ENCODE data around the gene KANK2.
"Not testable (repeated sequence)": the region's sequence is repeated elsewhere in the genome, so short reads cannot be mapped to it uniquely, and the experiment has no call there.

KANK2 gene

DNA sequence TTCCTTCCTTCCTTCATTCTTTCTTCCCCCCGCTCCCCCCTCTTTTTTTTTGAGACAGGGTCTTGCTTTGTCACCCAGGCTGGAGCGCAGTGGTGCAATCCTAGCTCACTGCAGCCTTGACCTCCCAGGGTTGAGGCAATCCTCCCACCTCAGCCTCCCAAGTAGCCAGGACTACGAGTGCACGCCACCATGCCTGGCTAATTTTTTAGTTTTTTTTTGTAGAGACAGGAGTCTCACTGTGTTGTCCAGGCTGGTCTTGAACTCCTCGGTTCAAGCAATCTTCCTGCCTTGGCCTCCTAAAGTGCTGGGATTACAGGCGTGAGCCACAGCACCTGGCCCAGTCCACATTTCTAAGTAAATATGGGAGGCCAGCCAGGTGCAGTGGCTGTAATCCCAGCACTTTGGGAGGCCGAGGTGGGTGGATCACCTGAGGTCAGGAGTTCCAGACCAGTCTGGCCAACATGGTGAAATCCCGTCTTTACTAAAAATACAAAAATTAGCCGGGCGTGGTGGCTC, 57.3 kb downstream of the KANK2 start:
- H3K4me1 ChIP-seq (ENCODE audit: insufficient read depth, low read length): peaks cover 24% of the 10 kb centered on the region
- not testable (repeated sequence) for H3K36me3 ChIP-seq (ENCODE audit: insufficient read depth, low read length); H3K9me3 ChIP-seq (ENCODE audit: control insufficient read depth, insufficient read depth, low read length); H3K9ac ChIP-seq (ENCODE audit: low read depth, low read length)

DNA sequence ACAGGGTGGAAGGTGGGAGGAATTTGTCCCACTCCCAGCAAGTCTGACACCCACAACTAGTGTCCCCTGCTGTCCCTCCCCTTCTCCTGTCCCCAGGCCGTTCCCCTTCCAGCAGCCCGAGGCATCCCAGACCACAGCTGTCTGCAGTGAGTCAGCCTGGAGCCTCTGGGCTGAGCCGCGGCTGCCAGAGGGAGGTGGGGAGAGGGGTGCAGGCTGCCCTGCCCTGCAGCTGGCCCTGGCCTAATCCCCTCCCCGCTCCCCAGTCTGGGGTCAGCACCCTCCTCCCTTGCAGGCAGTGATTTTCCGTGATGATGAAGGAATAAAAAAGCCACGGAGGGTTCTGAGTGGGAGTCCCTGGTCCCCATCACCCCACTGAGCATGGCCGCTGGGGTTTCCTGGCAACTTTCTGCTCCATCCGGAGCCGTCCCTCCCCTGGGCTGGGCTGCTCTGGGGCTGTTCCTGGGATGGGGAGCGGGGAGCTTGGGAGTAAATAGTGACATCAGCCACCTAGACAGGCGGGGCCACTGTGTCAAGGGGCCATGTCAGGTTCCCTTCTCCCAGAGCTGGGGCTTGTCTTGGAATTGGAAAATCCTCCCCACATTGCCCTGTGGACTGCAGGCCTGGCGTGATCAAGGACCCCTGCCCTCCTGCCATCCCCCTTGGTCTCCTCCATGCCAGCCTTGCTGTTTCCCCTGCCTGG, 58.6 kb downstream of the KANK2 start:
- no peak overlapping the region; the same call in 1 of the 2 replicates for H3K9ac ChIP-seq (ENCODE audit: low read depth, low read length)
- H3K36me3 ChIP-seq (ENCODE audit: insufficient read depth, low read length): no peaks in the 10 kb centered on the region
- no peaks in the 10 kb centered on the region for H3K9me3 ChIP-seq (ENCODE audit: control insufficient read depth, insufficient read depth, low read length)
- H3K4me1 ChIP-seq (ENCODE audit: insufficient read depth, low read length): peaks cover 18% of the 10 kb centered on the region

DNA sequence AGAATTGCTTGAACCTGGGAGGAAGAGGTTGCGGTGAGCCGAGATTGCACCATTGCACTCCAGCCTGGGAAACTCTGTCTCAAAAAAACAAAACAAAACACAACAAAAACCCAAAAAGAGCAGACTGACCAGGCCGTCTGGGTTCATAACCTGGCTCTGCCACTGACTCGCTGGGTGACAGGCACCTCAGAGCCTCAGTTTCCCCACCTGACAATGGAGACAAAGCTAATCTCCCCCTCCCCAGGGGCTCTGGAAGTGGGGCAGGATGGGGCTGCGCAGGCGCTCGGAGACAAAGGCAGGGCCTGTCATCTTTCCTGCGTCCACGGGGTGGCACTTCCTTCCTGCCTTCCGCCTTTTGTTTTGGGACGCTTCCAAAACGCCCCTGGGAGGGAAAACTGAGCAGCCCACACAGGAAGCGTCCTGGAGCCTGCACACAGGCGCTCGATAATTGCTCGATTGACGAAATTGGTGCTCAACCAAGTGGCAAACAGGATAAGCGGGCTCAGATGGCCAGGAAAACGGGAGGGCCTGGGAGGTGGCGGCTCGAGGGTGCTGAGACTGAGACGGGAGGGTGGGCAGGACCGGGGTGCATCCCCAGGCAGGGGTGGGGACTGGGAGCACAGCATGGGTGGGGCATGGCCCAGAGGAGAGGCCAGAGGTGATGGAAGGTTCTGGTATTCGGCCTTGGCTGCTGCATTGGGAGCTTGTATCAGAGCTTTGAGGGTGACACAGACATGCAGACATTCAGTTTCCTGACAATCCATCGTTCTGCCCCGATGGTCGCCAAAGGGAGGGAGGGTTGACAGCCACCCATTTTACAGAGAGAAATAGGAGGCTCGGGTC, 59.6 kb downstream of the KANK2 start:
- Histone ChIP-seq H3K9ac (ENCODE audit: low read depth, low read length) (peak overlapping the region; percentile 44), H3K36me3 (ENCODE audit: insufficient read depth, low read length) (no peaks in the 10 kb centered on the region), H3K4me1 (ENCODE audit: insufficient read depth, low read length) (peaks cover 17% of the 10 kb centered on the region), H3K9me3 (ENCODE audit: control insufficient read depth, insufficient read depth, low read length) (no peaks in the 10 kb centered on the region)

DNA sequence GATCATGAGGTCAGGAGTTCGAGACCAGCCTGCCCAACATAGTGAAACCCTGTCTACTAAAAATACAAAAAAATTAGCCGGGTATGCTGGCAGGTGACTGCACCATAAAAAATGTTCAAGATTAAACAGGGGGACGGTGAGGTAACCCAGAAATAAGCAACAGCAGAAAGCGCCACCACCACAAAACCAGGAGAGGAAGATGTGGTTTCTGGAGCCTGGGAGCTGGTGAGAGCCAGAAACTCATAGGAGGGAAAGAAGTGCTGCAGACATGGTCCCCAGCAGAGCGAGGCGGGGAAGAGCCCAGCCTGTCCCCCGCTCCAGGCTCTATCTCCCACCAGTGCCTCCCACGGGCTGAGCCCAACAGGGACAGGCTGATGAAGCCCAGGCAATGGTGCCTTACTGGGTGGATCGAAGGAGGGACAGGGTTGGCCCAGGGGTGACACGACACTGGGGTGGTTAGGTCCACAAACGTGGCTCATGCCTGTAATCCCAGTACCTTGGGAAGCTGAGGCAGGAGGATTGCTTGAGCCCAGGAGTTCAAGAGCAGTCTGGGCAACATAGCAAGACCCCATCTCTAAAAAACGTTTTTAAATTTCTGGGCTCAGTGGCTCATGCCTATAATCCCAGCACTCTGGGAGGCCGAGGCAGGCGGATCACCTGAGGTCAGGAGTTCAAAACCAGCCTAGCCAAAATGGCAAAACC, 60.8 kb downstream of the KANK2 start:
- H3K9me3 ChIP-seq (ENCODE audit: control insufficient read depth, insufficient read depth, low read length): no peaks in the 10 kb centered on the region
- H3K4me1 ChIP-seq (ENCODE audit: insufficient read depth, low read length): peaks cover 9% of the 10 kb centered on the region
- H3K36me3 ChIP-seq (ENCODE audit: insufficient read depth, low read length): peaks cover 7% of the 10 kb centered on the region
- H3K9ac ChIP-seq (ENCODE audit: low read depth, low read length): no peak overlapping the region

DNA sequence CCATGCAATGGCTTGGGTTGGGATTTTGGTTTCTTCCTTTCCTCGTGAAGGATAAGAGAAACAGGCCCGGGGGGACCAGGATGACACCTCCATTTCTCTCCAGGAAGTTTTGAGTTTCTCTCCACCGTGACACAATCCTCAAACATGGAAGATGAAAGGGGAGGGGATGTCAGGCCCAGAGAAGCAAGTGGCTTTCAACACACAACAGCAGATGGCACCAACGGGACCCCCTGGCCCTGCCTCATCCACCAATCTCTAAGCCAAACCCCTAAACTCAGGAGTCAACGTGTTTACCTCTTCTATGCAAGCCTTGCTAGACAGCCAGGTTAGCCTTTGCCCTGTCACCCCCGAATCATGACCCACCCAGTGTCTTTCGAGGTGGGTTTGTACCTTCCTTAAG, 65.9 kb downstream of the KANK2 start:
- Histone ChIP-seq H3K9ac (ENCODE audit: low read depth, low read length) (no peak overlapping the region), H3K36me3 (ENCODE audit: insufficient read depth, low read length) (peaks cover 30% of the 10 kb centered on the region), H3K9me3 (ENCODE audit: control insufficient read depth, insufficient read depth, low read length) (no peaks in the 10 kb centered on the region), H3K4me1 (ENCODE audit: insufficient read depth, low read length) (no peaks in the 10 kb centered on the region)

DNA sequence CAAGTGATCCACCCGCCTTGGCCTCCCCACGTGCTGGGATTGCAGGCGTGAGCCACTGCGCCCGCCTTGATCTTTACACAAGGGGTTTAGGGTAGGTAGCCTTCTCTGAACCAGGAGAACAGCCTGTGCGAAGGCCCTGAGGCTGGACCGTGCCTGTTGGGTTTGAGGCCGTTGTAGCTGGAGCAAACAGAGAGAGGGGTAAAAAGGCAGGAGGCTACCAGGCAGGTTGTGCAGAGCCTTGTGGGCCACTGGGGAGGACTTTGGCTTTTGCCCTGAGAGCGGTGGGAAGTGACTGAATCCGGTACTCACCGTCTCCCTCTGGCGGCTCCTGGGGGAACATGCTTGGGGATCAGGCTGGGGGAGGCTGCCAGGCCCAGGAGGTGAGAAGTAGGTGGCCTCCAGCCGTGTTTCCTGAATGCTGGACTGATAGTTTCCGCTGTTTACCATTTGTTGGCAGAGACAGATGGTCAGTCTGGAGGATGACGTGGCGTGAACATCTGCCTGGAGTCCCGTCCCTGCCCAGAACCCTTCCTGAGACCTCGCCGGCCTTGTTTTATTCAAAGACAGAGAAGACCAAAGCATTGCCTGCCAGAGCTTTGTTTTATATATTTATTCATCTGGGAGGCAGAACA, 66.4 kb downstream of the KANK2 start:
- H3K36me3 ChIP-seq (ENCODE audit: insufficient read depth, low read length): peaks cover 34% of the 10 kb centered on the region
- no peak overlapping the region for H3K9ac ChIP-seq (ENCODE audit: low read depth, low read length)
- H3K9me3 ChIP-seq (ENCODE audit: control insufficient read depth, insufficient read depth, low read length): no peaks in the 10 kb centered on the region
- no peaks in the 10 kb centered on the region for H3K4me1 ChIP-seq (ENCODE audit: insufficient read depth, low read length)

DNA sequence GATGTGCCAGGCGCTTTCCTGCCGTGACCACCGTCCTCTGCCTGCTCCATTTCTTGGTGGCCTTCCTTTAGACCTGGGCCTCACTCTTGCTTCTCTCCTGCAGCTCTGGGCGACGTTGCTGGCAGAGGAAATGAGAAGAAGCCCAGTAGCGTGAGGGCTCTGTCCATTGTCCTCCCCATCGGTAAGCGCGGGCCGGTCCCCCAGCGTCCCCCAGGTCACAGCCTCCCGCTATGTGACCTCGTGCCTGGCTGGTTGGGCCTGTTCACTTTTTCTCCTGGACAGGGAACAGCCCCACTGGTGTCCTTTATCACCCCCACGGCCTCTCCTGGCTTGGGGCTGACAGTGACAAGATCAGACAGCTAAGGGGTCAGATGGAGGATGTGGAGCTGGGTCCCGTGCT, 69.4 kb downstream of the KANK2 start:
- peaks cover 44% of the 10 kb centered on the region for H3K36me3 ChIP-seq (ENCODE audit: insufficient read depth, low read length)

DNA sequence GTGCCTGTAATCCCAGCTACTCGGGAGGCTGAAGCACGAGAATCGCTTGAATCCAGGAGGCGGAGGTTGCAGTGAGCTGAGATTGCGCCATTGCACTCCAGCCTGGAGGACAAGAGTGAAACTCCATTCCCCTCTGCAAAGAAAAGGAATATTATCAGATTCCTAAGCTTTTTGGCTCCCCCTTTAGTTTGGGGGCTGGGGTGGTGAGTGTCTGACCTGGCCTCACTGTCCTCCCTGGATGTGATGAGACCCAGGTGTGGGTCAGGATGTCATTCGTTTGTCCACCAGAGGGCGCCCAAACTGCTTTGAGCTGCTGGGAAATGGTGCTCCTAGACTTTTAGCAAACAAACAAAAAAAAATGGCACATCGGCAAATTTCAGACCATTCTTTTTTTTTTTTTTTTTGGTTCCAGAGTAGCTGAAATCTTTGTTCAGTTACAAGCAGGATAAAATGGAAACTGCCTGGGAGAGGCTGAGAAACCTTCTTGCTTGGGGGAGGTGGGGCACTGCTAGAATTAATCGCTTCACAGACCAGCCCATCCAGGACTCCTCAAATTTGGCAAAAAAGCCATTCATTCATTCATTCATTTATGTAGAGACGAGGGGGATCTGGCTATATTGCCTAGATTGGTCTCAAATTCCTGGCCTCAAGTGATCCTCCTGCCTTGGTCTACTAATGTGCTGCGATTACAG, 71.2 kb downstream of the KANK2 start:
- Histone ChIP-seq H3K9ac (ENCODE audit: low read depth, low read length) (no peak overlapping the region), H3K36me3 (ENCODE audit: insufficient read depth, low read length) (peaks cover 36% of the 10 kb centered on the region), H3K9me3 (ENCODE audit: control insufficient read depth, insufficient read depth, low read length) (no peaks in the 10 kb centered on the region), H3K4me1 (ENCODE audit: insufficient read depth, low read length) (no peaks in the 10 kb centered on the region)

More for the DNA sequence above, 69.4 kb downstream of the KANK2 start:
- Histone ChIP-seq H3K9me3 (ENCODE audit: control insufficient read depth, insufficient read depth, low read length) (no peaks in the 10 kb centered on the region), H3K9ac (ENCODE audit: low read depth, low read length) (no peak overlapping the region), H3K4me1 (ENCODE audit: insufficient read depth, low read length) (no peaks in the 10 kb centered on the region)

DNA sequence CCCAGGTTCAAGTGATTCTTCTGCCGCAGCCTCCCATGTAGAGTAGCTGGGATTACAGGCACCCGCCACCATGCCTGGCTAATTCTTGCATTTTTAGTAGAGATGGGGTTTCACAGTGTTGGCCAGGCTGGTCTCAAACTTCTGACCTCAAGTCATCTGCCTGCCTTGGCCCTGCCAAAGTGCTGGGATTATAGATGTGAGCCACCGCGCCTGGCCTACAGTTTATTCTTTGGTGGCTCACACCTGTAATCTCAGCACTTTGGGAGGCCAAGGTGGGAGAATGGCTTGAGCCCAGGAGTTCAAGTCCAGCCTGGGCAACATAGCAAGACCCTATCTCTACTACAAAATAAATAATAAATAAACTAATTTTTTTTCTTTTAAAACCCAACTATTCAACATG, 73.2 kb downstream of the KANK2 start:
- not testable (repeated sequence) for H3K4me1 ChIP-seq (ENCODE audit: insufficient read depth, low read length); H3K9me3 ChIP-seq (ENCODE audit: control insufficient read depth, insufficient read depth, low read length); H3K9ac ChIP-seq (ENCODE audit: low read depth, low read length)
- peaks cover 42% of the 10 kb centered on the region for H3K36me3 ChIP-seq (ENCODE audit: insufficient read depth, low read length)

DNA sequence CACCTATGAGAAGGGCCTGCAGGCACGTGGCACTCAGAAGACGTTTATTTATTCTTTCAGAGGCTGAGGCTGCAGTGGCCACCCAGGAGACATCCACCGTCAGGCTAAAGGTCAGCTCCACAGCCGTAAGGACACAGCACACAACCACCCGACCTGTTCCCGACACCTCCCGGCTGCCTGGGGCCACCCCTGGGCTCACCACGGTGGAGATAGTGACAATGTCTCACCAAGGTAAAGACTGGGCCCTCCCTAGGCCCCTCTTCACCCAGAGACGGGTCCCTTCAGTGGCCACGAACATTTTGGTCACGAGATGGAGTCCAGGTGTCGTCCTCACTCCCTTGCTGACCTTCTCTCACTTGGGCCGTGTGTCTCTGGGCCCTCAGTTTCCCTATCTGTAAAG, 74.2 kb downstream of the KANK2 start:
- Histone ChIP-seq H3K36me3 (ENCODE audit: insufficient read depth, low read length) (peaks cover 44% of the 10 kb centered on the region), H3K9me3 (ENCODE audit: control insufficient read depth, insufficient read depth, low read length) (no peaks in the 10 kb centered on the region), H3K9ac (ENCODE audit: low read depth, low read length) (no peak overlapping the region), H3K4me1 (ENCODE audit: insufficient read depth, low read length) (no peaks in the 10 kb centered on the region)

DNA sequence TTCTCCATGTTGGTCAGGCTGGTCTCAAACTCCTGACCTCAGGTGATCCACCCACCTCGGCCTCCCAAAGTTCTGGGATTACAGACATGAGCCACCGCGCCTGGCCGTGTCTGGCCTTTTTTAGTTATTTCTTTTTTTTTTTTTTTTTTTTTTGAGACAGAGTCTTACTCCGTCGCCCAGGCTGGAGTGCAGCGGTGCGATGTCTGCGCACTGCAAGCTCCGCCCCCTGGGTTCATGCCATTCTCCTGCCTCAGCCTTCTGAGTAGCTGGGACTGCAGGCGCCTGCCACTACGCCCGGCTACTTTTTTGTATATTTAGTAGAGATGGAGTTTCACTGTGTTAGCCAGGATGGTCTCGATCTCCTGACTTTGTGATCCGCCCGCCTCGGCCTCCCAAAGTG, 75.4 kb downstream of the KANK2 start:
- not testable (repeated sequence) for H3K4me1 ChIP-seq (ENCODE audit: insufficient read depth, low read length); H3K9me3 ChIP-seq (ENCODE audit: control insufficient read depth, insufficient read depth, low read length); H3K9ac ChIP-seq (ENCODE audit: low read depth, low read length)
- peaks cover 37% of the 10 kb centered on the region for H3K36me3 ChIP-seq (ENCODE audit: insufficient read depth, low read length)

DNA sequence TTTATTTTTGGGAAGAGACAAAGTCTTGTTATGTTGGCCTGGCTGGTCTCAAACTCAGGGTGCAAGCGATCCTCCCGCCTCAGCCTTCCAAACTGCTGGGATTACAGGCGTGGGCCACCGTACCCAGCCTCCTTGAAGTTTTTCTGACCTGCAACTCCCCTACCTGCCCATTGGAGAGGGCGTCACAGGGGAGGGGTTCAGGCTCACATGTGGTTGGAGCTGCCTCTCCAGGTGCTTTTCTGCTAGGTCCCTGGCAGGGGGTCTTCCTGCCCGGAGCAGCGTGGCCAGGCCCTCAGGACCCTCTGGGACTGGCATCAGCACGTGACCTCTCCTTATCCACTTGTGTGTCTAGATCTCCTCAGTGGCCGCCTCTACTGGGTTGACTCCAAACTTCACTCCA, 80.8 kb downstream of the KANK2 start:
- no peak overlapping the region for H3K9ac ChIP-seq (ENCODE audit: low read depth, low read length)
- H3K9me3 ChIP-seq (ENCODE audit: control insufficient read depth, insufficient read depth, low read length): no peaks in the 10 kb centered on the region
- H3K36me3 ChIP-seq (ENCODE audit: insufficient read depth, low read length): peaks cover 56% of the 10 kb centered on the region
- H3K4me1 ChIP-seq (ENCODE audit: insufficient read depth, low read length): no peaks in the 10 kb centered on the region

DNA sequence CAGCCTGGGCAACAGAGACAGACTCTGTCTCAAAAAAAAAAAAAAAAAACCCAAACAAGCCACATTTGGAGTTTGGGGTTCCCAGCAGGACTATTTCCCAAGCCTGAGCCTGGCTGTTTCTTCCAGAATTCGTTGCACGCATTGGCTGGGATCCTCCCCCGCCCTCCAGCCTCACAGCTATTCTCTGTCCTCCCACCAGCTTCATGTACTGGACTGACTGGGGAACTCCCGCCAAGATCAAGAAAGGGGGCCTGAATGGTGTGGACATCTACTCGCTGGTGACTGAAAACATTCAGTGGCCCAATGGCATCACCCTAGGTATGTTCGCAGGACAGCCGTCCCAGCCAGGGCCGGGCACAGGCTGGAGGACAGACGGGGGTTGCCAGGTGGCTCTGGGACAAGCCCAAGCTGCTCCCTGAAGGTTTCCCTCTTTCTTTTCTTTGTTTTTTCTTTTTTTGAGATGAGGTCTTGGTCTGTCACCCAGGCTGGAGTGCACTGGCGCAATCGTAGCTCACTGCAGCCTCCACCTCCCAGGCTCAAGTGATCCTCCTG, 81.4 kb downstream of the KANK2 start:
- no peaks in the 10 kb centered on the region for H3K4me1 ChIP-seq (ENCODE audit: insufficient read depth, low read length)
- H3K9me3 ChIP-seq (ENCODE audit: control insufficient read depth, insufficient read depth, low read length): no peaks in the 10 kb centered on the region
- peaks cover 61% of the 10 kb centered on the region for H3K36me3 ChIP-seq (ENCODE audit: insufficient read depth, low read length)
- H3K9ac ChIP-seq (ENCODE audit: low read depth, low read length): no peak overlapping the region

Data from ES-I3 (cell line).